ENCODE measurements around the gene RIMBP2. TPM values are rescaled to one million over a fixed set of nuclear protein-coding genes. Genes with fewer than 3 reads are reported as not detected.

RIMBP2 gene
- total and polyA plus RNA-seq, 2 experiments from 2014 or later, result 0.31 to 0.37 TPM

- H3K36me3 ChIP-seq (ENCODE audit: insufficient read depth), result no peaks in the 10 kb centered on the region
- no peaks in the 10 kb centered on the region for H3K4me1 ChIP-seq (ENCODE audit: insufficient read depth)
- H3K9me3 Mint-ChIP-seq, result peaks cover 98% of the 10 kb centered on the region
- DNase-seq (ENCODE audit: low spot score), result no peak
- H3K27me3 Mint-ChIP-seq (ENCODE audit: insufficient read depth, low read depth, poor library complexity), result peaks cover 2% of the 10 kb centered on the region
- H3K79me2 ChIP-seq (replicated peaks; ENCODE audit: insufficient read depth), result no peaks in the 10 kb centered on the region
- H3K36me3 Mint-ChIP-seq (ENCODE audit: low read depth), result peaks cover 31% of the 10 kb centered on the region
- no peak overlapping the region for H3K27ac Mint-ChIP-seq
- no peaks in the 10 kb centered on the region for H4K20me1 ChIP-seq (replicated peaks; ENCODE audit: insufficient read depth)
- H3K4me3 ChIP-seq, result no peak overlapping the region
- H3K9me2 ChIP-seq (ENCODE audit: insufficient read depth), result no peaks in the 10 kb centered on the region
- no peaks in the 10 kb centered on the region for H3K4me1 Mint-ChIP-seq
- H2AFZ ChIP-seq, result no peak overlapping the region
- no peak overlapping the region for H3K27ac ChIP-seq (ENCODE audit: low read depth)
- ATAC-seq, result no peak
- no peak overlapping the region for H3K4me3 Mint-ChIP-seq
- H3K4me2 ChIP-seq, result no peak overlapping the region
- TF ChIP-seq CREB1 (CRISPR knock-in tag; IDR thresholded peaks at IDR 0.05; ENCODE audit: low read depth) (no peak), ZNF331 (CRISPR knock-in tag; IDR thresholded peaks at IDR 0.05; ENCODE audit: low read depth) (no peak), EZH2 (IDR thresholded peaks at IDR 0.05; ENCODE audit: low read depth, unreplicated experiment) (no peak), POLR2AphosphoS5 (IDR thresholded peaks at IDR 0.05; ENCODE audit: low read depth) (no peak), ZNF114 (CRISPR knock-in tag; IDR thresholded peaks at IDR 0.05) (no peak), STAT1 (IDR thresholded peaks at IDR 0.05; ENCODE audit: unreplicated experiment) (no peak), NANOG (IDR thresholded peaks at IDR 0.05; ENCODE audit: borderline replicate concordance) (no peak), EZH2phosphoT487 (IDR thresholded peaks at IDR 0.05; ENCODE audit: unreplicated experiment) (no peak), ZNF462 (CRISPR knock-in tag; IDR thresholded peaks at IDR 0.05) (no peak), JUNB (IDR thresholded peaks at IDR 0.05; ENCODE audit: unreplicated experiment) (no peak)
- TF ChIP-seq, protein P1, sequence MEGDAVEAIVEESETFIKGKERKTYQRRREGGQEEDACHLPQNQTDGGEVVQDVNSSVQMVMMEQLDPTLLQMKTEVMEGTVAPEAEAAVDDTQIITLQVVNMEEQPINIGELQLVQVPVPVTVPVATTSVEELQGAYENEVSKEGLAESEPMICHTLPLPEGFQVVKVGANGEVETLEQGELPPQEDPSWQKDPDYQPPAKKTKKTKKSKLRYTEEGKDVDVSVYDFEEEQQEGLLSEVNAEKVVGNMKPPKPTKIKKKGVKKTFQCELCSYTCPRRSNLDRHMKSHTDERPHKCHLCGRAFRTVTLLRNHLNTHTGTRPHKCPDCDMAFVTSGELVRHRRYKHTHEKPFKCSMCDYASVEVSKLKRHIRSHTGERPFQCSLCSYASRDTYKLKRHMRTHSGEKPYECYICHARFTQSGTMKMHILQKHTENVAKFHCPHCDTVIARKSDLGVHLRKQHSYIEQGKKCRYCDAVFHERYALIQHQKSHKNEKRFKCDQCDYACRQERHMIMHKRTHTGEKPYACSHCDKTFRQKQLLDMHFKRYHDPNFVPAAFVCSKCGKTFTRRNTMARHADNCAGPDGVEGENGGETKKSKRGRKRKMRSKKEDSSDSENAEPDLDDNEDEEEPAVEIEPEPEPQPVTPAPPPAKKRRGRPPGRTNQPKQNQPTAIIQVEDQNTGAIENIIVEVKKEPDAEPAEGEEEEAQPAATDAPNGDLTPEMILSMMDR (conservative IDR thresholded peaks at IDR 0.05; ENCODE audit: low read depth in 2 of 2), result no peak
- TF ChIP-seq, protein P2, sequence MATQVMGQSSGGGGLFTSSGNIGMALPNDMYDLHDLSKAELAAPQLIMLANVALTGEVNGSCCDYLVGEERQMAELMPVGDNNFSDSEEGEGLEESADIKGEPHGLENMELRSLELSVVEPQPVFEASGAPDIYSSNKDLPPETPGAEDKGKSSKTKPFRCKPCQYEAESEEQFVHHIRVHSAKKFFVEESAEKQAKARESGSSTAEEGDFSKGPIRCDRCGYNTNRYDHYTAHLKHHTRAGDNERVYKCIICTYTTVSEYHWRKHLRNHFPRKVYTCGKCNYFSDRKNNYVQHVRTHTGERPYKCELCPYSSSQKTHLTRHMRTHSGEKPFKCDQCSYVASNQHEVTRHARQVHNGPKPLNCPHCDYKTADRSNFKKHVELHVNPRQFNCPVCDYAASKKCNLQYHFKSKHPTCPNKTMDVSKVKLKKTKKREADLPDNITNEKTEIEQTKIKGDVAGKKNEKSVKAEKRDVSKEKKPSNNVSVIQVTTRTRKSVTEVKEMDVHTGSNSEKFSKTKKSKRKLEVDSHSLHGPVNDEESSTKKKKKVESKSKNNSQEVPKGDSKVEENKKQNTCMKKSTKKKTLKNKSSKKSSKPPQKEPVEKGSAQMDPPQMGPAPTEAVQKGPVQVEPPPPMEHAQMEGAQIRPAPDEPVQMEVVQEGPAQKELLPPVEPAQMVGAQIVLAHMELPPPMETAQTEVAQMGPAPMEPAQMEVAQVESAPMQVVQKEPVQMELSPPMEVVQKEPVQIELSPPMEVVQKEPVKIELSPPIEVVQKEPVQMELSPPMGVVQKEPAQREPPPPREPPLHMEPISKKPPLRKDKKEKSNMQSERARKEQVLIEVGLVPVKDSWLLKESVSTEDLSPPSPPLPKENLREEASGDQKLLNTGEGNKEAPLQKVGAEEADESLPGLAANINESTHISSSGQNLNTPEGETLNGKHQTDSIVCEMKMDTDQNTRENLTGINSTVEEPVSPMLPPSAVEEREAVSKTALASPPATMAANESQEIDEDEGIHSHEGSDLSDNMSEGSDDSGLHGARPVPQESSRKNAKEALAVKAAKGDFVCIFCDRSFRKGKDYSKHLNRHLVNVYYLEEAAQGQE (IDR thresholded peaks at IDR 0.05; ENCODE audit: unreplicated experiment), result no peak
- TF ChIP-seq, protein P3, sequence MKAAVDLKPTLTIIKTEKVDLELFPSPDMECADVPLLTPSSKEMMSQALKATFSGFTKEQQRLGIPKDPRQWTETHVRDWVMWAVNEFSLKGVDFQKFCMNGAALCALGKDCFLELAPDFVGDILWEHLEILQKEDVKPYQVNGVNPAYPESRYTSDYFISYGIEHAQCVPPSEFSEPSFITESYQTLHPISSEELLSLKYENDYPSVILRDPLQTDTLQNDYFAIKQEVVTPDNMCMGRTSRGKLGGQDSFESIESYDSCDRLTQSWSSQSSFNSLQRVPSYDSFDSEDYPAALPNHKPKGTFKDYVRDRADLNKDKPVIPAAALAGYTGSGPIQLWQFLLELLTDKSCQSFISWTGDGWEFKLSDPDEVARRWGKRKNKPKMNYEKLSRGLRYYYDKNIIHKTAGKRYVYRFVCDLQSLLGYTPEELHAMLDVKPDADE (IDR thresholded peaks at IDR 0.05), result no peak
- H3F3A ChIP-seq (replicated peaks; ENCODE audit: low read depth), result no peaks in the 10 kb centered on the region
- no peaks in the 10 kb centered on the region for H3K27me3 ChIP-seq (ENCODE audit: insufficient read depth)
These were observed 349.9 kb downstream of the RIMBP2 start for GRCh38 chr12:130366159-130366558.
